Measurements from ENCODE around the gene DACT3. TPM values are rescaled to one million over a fixed set of nuclear protein-coding genes. Genes with fewer than 3 reads are reported as not detected.
A peak's percentile ranks its signal among the peaks of the same experiment; 100 is the strongest.

The DACT3 gene
- total RNA-seq, 1 donor from 2014 or later, result 18.3 TPM

DNA sequence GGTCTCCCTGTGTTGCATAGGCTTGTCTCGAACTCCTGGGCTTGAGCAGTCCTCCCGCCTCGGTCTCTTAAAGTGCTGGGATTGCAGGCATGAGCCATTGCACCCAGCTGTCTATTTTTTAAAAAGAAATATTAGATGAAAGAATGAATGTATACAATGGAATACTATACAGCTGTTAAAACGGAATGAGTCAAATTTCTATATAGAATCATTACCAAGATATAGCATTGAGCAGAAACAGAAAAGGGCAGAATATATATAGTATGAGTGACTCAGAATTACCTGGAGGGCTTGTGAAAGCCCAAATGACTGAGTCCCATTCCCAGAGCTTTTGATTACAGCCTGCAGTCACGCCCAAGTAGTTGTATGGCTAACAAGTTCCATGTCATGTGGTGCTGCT lies 4.4 kb downstream of the DACT3 start:
- Histone ChIP-seq H3K36me3 (no peaks in the 10 kb centered on the region), H3K9me3 (replicated peaks) (no peaks in the 10 kb centered on the region), H3K4me3 (no peak overlapping the region), H3K4me1 (peaks cover 27% of the 10 kb centered on the region), H3K27ac (replicated peaks) (no peak overlapping the region), H3K27me3 (ENCODE audit: low read depth) (peaks cover 25% of the 10 kb centered on the region)
- TF ChIP-seq, protein P1, sequence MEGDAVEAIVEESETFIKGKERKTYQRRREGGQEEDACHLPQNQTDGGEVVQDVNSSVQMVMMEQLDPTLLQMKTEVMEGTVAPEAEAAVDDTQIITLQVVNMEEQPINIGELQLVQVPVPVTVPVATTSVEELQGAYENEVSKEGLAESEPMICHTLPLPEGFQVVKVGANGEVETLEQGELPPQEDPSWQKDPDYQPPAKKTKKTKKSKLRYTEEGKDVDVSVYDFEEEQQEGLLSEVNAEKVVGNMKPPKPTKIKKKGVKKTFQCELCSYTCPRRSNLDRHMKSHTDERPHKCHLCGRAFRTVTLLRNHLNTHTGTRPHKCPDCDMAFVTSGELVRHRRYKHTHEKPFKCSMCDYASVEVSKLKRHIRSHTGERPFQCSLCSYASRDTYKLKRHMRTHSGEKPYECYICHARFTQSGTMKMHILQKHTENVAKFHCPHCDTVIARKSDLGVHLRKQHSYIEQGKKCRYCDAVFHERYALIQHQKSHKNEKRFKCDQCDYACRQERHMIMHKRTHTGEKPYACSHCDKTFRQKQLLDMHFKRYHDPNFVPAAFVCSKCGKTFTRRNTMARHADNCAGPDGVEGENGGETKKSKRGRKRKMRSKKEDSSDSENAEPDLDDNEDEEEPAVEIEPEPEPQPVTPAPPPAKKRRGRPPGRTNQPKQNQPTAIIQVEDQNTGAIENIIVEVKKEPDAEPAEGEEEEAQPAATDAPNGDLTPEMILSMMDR (IDR thresholded peaks at IDR 0.05; ENCODE audit: borderline replicate concordance), result no peak
- no peak for DNase-seq
- intact Hi-C loops (cut with micrococcal nuclease), result no loop called here

DNA sequence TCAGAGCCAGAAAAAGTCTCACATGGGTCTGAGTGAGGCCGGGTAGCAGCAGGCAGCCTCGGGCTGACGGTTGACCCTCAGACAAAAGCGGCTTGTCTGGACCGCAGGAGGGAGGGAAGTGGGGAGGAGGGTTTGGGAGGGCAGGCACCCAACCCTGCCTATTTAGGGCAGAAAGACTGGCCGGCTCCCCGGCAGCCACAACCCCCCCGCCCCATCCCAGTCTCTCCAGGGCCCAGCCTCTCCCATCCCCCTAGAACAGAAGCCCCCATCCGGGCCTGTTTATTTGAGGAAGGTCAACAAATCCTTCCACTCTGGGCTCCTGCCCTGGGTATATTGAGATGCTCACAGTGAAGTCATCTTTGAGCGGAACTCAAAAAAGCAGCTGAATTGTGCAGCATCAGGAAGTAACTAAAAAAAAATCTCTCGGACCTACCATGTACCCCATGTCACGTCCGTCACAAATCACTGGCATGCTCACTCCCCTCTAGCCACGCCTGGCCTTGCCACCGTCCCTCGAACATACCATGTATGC lies 6.3 kb downstream of the DACT3 start:
- no peaks in the 10 kb centered on the region for H3K36me3 ChIP-seq
- TF ChIP-seq, protein P1 (IDR thresholded peaks at IDR 0.05; ENCODE audit: borderline replicate concordance), result no peak
- H3K27me3 ChIP-seq (ENCODE audit: low read depth), result peaks cover 31% of the 10 kb centered on the region
- H3K9me3 ChIP-seq (replicated peaks), result no peaks in the 10 kb centered on the region
- no peak overlapping the region for H3K4me3 ChIP-seq
- intact Hi-C loops (cut with micrococcal nuclease), result no loop called here
- peaks cover 13% of the 10 kb centered on the region for H3K4me1 ChIP-seq
- no peak for DNase-seq
- peak overlapping the region; percentile 48 for H3K27ac ChIP-seq (replicated peaks)

DNA sequence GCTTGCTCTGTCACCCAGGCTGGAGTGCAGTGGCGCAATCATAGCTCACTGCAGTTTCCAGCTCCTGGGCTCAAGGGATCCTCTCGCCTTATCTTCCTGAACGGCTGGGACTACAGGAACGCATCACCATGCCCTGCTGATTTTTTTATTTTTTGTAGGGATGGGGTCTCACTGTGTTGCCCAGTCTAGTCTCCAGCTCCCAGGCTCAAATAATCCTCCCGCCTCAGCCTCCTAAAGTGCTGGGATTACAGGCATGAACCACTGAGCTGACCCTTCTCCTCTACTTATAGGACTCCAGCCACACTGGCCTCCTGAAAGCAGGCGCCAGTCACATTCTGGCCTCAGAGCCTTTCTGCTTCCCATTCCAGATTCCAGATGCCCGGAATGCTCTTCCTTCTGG lies 10.5 kb downstream of the DACT3 start:
- intact Hi-C loops (cut with micrococcal nuclease), result no loop called here
- TF ChIP-seq, protein P1 (IDR thresholded peaks at IDR 0.05; ENCODE audit: borderline replicate concordance), result no peak
- no peak for DNase-seq
- peaks cover 35% of the 10 kb centered on the region for H3K27me3 ChIP-seq (ENCODE audit: low read depth)
- peaks cover 12% of the 10 kb centered on the region for H3K9me3 ChIP-seq (replicated peaks)
- H3K4me3 ChIP-seq, result no peak overlapping the region
- no peak overlapping the region for H3K27ac ChIP-seq (replicated peaks)
- no peaks in the 10 kb centered on the region for H3K4me1 ChIP-seq
- H3K36me3 ChIP-seq, result no peaks in the 10 kb centered on the region

DNA sequence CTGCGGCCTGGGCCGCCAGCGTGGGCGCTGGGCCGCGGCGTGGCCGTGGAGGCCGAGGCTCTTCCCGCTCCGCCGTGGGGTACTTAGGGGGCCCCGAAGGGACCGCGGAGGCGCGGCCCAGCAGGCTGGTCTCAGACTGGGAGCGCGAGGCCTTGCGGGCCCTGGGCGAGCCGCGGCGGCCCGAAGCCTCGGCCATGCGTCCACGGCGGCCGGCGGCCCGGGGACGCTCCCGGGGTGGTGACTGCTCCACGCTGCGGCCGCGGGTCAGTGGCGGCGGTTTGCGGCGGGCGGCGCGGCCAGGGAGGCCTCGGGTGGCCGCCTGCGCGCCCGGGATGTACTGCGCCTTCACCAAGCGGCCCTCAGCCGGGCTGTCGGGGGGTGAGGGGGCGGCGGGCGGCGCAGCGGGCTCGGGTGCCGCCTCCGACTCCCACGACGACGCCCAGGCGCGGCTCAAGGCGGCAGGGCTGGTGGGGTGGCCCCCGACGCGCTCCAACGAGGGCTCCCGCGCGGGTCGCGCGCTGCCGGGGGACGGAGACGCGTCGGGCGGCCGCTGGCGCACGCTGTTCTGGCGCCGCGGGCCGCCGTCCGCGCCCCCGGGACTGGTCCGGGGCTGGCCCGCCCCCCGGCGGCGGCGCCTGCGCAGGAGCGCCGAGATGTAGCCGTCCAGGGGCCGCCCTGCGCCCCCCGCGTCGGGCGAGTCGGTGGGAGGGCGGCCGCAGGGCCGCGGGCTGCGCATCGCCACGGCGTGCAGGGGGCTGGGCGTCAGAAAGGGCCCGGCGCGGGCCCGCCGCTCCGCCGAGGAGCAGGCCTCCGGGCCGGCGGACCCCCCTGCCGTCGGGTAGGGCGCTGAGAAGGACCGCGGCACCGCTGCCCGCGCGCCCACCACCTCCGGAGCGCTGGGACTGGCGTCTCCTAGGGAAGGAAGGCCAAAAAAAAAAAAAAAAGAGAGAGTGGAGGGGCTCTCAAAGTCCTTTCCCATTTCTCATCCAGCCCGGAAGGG lies 11.7 kb downstream of the DACT3 start:
- H3K36me3 ChIP-seq, result no peaks in the 10 kb centered on the region
- H3K27me3 ChIP-seq (ENCODE audit: low read depth), result peaks cover 32% of the 10 kb centered on the region
- DNase-seq, result no peak
- H3K9me3 ChIP-seq (replicated peaks), result peaks cover 12% of the 10 kb centered on the region
- H3K4me1 ChIP-seq, result no peaks in the 10 kb centered on the region
- H3K27ac ChIP-seq (replicated peaks), result no peak overlapping the region
- intact Hi-C loops (cut with micrococcal nuclease), result no loop called here
- H3K4me3 ChIP-seq, result no peak overlapping the region
- TF ChIP-seq, protein P1 (IDR thresholded peaks at IDR 0.05; ENCODE audit: borderline replicate concordance), result no peak

DNA sequence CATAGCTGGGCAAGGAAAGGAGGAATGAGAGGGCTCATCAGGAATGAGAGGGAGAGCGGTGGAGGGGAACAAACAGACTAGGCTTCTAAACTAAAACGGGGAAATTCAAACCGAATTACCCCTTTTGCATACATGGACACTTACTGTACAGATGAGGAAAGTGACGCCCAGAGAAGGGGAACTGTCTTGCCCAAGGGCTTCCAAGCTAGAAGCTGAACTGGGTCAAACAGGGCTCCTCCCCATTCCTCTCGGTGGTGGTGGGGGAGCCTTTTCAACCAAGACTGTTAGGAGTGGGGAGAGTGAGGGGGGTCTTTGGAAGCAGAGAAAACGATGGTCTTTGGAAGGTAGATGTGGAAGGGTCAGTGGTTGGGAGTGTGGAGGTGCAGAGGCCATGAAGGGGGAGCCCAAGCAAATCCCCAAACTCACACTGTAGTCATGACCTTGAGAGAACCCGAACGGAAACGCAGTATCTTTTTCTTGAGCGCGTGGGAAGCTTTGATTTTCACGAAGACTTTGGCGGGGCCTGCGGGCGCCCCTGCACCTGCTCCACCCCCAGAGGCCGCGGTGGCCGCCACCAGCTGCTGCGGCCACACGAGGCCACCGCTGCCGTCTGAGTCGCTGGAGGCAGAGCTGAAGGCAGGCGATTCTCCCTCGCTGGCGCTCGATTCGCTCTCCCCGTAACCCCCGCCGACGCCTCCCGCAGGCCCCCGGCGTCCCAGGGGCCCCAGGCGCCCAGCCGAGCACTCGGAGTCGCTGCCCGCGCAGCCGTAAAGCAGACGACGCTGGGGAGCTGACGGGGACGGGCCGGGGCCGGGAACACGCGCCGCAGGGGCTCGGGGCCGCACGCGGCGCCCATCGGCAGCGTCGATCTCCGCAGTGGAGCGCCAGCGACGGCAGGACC lies 12.7 kb downstream of the DACT3 start:
- H3K27me3 ChIP-seq (ENCODE audit: low read depth), result peaks cover 32% of the 10 kb centered on the region
- intact Hi-C loops (cut with micrococcal nuclease), result no loop called here

More for the DNA sequence above, 12.7 kb downstream of the DACT3 start:
- Histone ChIP-seq H3K4me1 (no peaks in the 10 kb centered on the region), H3K9me3 (replicated peaks) (peaks cover 12% of the 10 kb centered on the region), H3K36me3 (no peaks in the 10 kb centered on the region), H3K4me3 (no peak overlapping the region), H3K27ac (replicated peaks) (no peak overlapping the region)
- no peak for DNase-seq
- TF ChIP-seq, protein P1 (IDR thresholded peaks at IDR 0.05; ENCODE audit: borderline replicate concordance), result no peak

Measured in left ventricle myocardium inferior (tissue), 1 donor.